ENCODE results near the gene STEAP1.

- TF ChIP-seq POLR2AphosphoS5 (IDR thresholded peaks at IDR 0.05; ENCODE audit: borderline replicate concordance, low read depth, low read length) (no peak), EZH2 (IDR thresholded peaks at IDR 0.05) (no peak)
Observed at GRCh38 chr7:90181485-90181884, 27.2 kb downstream of the STEAP1 start.

Data from SK-N-MC (cell line).